HUES64 (cell line): ENCODE results near the gene CHERP. TPM values are rescaled to one million over a fixed set of nuclear protein-coding genes. Genes with fewer than 3 reads are reported as not detected.

Experiments used
- H3K27ac ChIP-seq: 2 replicates; pipeline ENCODE4 v1.7.0; 2013; ENCODE audit warnings: low read depth, low read length, inconsistent platforms
- H3K27me3 ChIP-seq: 2 replicates; pipeline ENCODE4 v1.6.1; 2013; ENCODE audit warnings: mild to moderate bottlenecking, low read length; ENCODE audit not compliant: insufficient read depth
- H3K36me3 ChIP-seq: 2 replicates; pipeline ENCODE4 v1.6.1; 2013; ENCODE audit warnings: mild to moderate bottlenecking, low read length; ENCODE audit not compliant: insufficient read depth
- H3K4me1 ChIP-seq: 2 replicates; pipeline ENCODE4 v1.6.1; 2013; ENCODE audit warnings: mild to moderate bottlenecking, low read length, moderate library complexity; ENCODE audit not compliant: insufficient read depth
- H3K4me3 ChIP-seq: 2 replicates; pipeline ENCODE4 v1.5.1; 2013; ENCODE audit warnings: mild to moderate bottlenecking, low read length, moderate library complexity
- H3K9ac ChIP-seq: 2 replicates; pipeline ENCODE4 v1.6.1; 2013; ENCODE audit warnings: mild to moderate bottlenecking, low read depth, low read length
- H3K9me3 ChIP-seq: 2 replicates; pipeline ENCODE4 v1.6.1; 2013; ENCODE audit warnings: low read depth, low read length; ENCODE audit not compliant: insufficient read depth
- WGBS: fragments of 150-250, 120-280 bp; methylation state at CpG from one replicate; pipeline ENCODE4 v1.1.7; 2013; ENCODE audit warnings: missing lambda C conversion rate; 5-methylcytosine and 5-hydroxymethylcytosine counted together
- polyA plus RNA-seq, 2 experiments: library from polyadenylated mRNA; stranded (reverse); fragments of 50-300 nt; gene quantifications; one replicate each; pipeline ENCODE4 v1.2.3, GENCODE V29; 2013

The CHERP gene, protein sequence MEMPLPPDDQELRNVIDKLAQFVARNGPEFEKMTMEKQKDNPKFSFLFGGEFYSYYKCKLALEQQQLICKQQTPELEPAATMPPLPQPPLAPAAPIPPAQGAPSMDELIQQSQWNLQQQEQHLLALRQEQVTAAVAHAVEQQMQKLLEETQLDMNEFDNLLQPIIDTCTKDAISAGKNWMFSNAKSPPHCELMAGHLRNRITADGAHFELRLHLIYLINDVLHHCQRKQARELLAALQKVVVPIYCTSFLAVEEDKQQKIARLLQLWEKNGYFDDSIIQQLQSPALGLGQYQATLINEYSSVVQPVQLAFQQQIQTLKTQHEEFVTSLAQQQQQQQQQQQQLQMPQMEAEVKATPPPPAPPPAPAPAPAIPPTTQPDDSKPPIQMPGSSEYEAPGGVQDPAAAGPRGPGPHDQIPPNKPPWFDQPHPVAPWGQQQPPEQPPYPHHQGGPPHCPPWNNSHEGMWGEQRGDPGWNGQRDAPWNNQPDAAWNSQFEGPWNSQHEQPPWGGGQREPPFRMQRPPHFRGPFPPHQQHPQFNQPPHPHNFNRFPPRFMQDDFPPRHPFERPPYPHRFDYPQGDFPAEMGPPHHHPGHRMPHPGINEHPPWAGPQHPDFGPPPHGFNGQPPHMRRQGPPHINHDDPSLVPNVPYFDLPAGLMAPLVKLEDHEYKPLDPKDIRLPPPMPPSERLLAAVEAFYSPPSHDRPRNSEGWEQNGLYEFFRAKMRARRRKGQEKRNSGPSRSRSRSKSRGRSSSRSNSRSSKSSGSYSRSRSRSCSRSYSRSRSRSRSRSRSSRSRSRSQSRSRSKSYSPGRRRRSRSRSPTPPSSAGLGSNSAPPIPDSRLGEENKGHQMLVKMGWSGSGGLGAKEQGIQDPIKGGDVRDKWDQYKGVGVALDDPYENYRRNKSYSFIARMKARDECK
- polyA plus RNA-seq (2013, experiment 1 of 2): 49.3 TPM
- 46.5 TPM for polyA plus RNA-seq (2013, experiment 2 of 2)

DNA sequence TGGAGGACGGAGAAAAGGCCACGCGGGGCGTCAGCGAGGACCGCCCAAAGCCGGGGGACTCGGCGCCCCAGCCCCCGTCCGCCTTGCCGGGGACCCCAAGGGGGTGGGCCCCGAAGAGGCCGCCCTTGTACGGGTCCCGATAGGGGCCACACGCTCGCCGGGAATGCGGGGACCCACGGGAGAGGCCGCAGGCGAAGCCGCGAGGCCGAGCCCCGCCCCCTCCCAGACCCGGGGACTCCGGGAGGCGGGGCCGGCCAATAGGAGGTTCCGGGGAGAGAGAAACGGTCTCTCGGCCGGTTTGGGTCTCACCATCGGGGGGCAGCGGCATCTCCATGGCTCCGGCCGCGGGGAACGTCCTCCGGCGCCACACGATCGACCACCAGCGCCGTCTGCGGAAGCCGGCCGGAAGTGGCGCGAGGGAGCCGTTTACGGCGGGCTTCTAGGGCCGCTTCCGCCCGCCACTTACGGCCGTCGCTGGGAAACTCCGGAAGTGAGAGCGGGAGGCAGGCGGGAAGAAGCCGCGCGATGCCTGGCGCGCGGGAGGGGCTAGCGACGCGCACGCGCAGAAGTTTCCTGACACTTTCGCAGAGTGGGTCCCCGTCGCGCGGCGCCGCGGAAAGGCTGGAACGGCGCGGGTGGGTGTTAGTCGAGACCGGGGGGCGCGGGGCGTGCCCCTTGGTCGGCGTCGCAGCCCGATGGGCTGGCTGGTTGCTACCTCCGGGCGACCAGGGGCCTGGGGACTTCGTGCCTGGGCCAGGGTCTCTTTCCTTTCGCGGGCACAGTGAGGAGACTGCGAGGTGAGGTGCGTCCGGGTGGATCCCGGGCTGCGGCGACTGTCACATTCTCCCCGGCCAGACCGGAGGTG is at the start of gene CHERP:
TSS of gene CHERP (minus strand) at position 393 of the 865 bp plus-strand sequence. CDS start at position 334, 59 bp downstream.
- Histone ChIP-seq H3K9me3 (no peaks in the 10 kb centered on the region), H3K27me3 (no peaks in the 10 kb centered on the region), H3K4me3 (peak within 1 kb of the TSS; percentile 95), H3K4me1 (0 out of 2 replicates have a peak, but pooled peaks cover 10% of the 10 kb centered on the region), H3K36me3 (peaks cover 37% of the 10 kb centered on the region), H3K27ac (peak within 1 kb of the TSS; percentile 95), H3K9ac (peak within 1 kb of the TSS; percentile 99)
- under 1% methylated on average over 108 of the region's 108 CpGs for WGBS

DNA sequence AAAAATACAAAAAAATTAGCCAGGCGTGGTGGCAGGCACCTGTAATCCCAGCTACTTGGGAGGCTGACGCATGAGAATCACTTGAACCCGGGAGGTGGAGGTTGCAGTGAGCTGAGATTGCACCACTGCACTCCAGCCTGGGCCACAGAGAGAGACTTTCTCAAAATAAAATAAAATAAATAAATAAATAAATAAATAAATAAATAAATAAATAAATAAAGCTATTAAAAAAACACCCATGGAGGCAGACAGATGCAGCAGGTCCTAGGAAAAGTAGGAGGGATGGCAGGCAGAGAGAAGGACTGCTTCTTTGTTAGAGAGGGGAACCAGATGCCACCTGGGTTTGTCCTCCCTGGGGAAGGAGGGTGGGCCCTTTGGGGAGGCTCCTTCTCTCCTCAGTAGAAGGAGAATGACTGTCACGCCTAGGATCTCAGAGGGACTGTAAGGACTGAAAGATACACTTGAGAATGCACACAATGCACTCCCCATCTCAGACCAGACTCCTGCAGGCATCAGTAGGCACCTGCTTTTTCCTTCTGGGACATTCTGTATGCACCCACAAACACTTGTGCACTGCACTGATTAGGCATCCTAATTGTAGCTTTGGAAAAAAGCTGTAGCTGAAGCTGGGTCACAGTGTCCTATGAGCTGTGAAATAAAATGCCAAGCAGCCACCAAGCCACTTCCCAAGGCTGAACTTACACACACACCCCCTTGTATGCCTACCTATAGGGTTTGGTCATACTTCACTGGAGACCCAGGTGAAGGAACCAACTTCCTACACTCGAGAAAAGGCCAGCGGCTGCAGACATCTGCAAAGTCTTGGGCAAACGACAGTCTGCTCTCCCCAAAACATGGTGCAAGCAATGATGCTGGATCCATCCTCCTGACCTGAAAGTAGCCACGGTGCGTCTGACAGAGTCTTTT is 48.9 kb upstream of the CHERP start:
- no peaks in the 10 kb centered on the region for H3K9me3 ChIP-seq
- H3K27me3 ChIP-seq: no peaks in the 10 kb centered on the region
- no peak overlapping the region for H3K4me3 ChIP-seq
- H3K27ac ChIP-seq: no peak overlapping the region
- peaks cover 34% of the 10 kb centered on the region for H3K4me1 ChIP-seq
- H3K9ac ChIP-seq: no peak overlapping the region
- 88% methylated on average over 9 of the region's 9 CpGs for WGBS
- no peaks in the 10 kb centered on the region for H3K36me3 ChIP-seq

DNA sequence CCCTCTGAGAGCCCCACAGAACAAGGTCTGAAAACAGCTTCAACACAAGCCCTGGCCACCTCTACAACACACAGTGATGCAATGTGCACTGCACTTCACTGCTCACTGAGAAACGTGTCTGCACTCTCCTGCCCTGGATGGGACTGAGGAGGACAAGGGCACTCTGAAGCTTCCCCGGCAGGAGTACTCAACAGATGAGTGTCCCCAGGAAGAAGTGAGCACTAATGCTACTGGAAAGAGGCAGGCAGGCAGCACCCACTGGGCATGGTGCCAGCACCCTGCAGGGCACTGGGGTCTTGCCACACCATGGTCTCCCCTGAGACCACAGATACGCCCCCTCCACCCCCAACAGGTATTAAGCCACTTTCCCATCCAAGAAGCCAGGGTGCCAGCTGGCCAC is 47.7 kb upstream of the CHERP start:
- H3K4me3 ChIP-seq: no peak overlapping the region
- no peaks in the 10 kb centered on the region for H3K27me3 ChIP-seq
- H3K9ac ChIP-seq: no peak overlapping the region
- no peaks in the 10 kb centered on the region for H3K9me3 ChIP-seq
- peaks cover 42% of the 10 kb centered on the region for H3K4me1 ChIP-seq
- no peak overlapping the region for H3K27ac ChIP-seq
- no peaks in the 10 kb centered on the region for H3K36me3 ChIP-seq
- WGBS: 87% methylated on average over 3 of the region's 3 CpGs

DNA sequence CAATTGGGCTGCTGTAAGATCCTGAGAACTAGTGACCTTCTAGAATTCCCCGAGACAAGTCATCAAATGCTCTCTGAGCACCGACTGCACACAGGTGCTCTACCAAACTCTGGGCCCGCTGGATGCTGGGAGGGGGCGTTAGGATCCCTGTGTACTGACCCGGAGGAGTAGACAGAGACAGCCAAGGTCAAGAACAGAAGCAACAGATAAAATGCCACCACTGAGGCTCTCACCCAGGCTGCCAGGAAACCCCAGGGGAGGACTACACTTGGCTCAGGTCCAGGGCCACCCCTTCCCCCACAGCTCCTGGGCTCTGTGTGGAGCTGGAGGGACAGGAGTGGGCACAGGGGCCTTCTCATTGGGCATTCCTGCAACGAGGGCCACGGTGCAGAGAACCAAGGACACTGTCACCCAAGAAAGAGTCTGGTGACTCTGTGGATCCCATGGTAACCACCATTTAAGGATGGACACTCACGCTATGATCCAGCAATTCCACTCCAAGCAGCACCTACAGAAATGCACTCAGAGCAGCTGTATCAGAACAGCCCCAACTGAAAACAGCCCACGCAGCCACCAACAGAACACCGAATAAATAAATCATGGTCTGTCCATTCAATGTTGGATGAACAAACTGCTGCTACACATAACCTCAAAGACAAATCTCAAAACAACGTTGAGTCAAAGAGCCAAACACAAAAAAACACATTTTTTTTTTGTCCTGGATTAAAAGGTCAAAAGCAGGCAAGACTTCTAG is 46.8 kb upstream of the CHERP start:
- Histone ChIP-seq H3K9ac (no peak overlapping the region), H3K4me1 (peaks cover 49% of the 10 kb centered on the region)
- WGBS: 91% methylated on average over 11 of the region's 11 CpGs

DNA sequence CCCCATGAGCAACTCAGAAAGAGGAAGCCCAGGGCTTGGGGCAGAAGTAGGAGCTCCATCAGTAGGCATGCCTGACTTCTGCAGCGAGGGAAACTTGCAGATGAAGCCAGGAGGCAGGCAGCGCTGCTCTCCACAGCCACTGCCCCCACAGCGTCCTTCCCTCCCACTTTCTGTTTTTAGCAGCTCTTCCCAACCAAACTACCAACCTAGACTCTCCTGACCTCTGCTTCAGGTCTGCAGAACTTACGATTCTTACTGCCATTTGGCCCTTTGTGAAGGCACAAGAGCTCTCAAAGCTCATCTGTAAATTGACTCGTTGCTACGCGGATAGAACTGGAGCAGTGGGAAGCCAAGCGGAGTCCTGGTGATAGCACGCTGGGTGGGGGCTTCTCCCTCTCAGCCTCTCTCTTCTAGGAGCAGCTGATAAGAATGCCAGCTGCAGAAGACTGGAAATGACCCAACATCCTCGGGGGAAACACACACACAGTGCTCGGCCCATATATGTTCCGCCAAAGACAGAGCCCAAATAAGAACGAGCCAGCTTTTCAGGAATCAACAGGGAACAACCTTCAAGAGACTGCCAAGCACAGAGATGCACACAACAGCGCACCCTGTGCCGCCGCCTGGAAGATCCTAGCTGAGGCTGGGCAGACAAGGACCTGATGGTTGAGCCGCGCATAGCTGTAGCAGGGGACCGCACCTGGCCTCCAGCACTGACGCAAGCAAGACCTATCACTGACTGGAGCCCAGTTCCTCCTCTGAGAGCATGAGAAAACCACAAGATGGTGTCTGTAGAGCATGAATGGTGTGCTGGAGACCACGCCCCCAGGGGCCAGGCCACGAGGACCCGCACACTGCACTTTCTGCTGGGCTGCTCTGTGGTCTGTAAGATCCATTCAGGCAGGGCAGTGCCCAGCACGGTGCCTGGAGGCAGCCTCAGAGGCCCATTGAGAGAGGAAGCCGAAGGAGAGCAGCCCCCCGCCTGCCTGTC is 45.9 kb upstream of the CHERP start:
- H3K36me3 ChIP-seq: no peaks in the 10 kb centered on the region
- H3K27ac ChIP-seq: peak overlapping the region; percentile 13; the same call in 1 of the 2 replicates
- no peaks in the 10 kb centered on the region for H3K27me3 ChIP-seq
- no peak overlapping the region for H3K4me3 ChIP-seq
- H3K9me3 ChIP-seq: no peaks in the 10 kb centered on the region
- H3K9ac ChIP-seq: peak overlapping the region; percentile 15; the same call in 1 of the 2 replicates
- H3K4me1 ChIP-seq: peaks cover 53% of the 10 kb centered on the region
- 76% methylated on average over 26 of the region's 26 CpGs for WGBS

More for the DNA sequence above, 46.8 kb upstream of the CHERP start:
- H3K27ac ChIP-seq: 0 out of 2 replicates have a peak overlapping the region, but pooled peaks have one; percentile 13
- no peaks in the 10 kb centered on the region for H3K27me3 ChIP-seq
- no peaks in the 10 kb centered on the region for H3K9me3 ChIP-seq
- H3K4me3 ChIP-seq: no peak overlapping the region
- no peaks in the 10 kb centered on the region for H3K36me3 ChIP-seq

DNA sequence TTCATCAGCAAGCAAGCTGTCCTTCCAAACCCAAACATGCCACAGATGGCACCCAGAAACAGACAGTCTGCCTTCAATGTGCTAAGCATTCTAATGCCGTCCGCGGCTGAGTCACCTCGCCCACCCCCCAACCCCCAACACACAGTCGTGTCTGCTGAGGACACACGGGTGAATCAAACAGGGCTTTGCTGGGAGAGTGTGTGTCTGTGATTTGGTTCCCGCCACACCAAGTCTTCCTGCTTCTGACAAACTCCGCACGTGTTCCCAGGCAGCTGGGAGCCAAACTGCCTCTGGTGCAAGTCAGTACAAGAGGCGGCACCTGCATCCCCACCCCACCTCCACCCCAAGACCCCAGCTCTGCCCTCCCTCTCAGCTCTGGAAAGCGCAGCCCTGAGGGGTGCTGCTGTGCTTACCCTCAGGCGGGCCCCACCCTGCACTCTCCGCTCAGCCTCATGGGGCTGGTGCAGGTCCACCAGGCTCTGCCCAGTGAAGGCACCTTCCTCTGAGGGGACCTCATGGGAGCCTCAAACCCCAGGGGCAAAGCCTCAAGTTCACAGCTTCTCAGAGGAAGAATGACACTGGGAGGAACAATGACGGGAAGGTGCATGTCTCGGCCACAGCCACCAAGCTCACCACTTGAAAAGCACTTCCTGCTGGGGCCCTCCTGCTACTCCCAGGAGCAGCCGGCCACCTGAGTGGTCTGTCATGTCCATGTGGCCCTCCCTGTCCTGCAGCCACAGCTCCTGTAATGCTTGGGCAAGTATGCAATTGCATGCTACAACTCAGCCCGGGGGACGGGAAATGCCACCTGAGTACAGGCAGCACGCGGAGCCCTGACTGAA is 45.0 kb upstream of the CHERP start:
- Histone ChIP-seq H3K4me1 (peaks cover 49% of the 10 kb centered on the region), H3K27ac (peak overlapping the region; percentile 7; the same call in 1 of the 2 replicates), H3K4me3 (no peak overlapping the region), H3K36me3 (no peaks in the 10 kb centered on the region), H3K9me3 (no peaks in the 10 kb centered on the region), H3K9ac (peak overlapping the region; percentile 15; the same call in 1 of the 2 replicates), H3K27me3 (no peaks in the 10 kb centered on the region)
- 59% methylated on average over 19 of the region's 20 CpGs for WGBS

- Histone ChIP-seq H3K9ac (no peak overlapping the region), H3K36me3 (no peaks in the 10 kb centered on the region), H3K27ac (no peak overlapping the region), H3K4me1 (peaks cover 42% of the 10 kb centered on the region), H3K9me3 (no peaks in the 10 kb centered on the region), H3K27me3 (no peaks in the 10 kb centered on the region), H3K4me3 (no peak overlapping the region)
- 92% methylated on average over 9 of the region's 9 CpGs for WGBS
Observed at GRCh38 chr19:16586477-16586871, 44.2 kb upstream of the CHERP start.

DNA sequence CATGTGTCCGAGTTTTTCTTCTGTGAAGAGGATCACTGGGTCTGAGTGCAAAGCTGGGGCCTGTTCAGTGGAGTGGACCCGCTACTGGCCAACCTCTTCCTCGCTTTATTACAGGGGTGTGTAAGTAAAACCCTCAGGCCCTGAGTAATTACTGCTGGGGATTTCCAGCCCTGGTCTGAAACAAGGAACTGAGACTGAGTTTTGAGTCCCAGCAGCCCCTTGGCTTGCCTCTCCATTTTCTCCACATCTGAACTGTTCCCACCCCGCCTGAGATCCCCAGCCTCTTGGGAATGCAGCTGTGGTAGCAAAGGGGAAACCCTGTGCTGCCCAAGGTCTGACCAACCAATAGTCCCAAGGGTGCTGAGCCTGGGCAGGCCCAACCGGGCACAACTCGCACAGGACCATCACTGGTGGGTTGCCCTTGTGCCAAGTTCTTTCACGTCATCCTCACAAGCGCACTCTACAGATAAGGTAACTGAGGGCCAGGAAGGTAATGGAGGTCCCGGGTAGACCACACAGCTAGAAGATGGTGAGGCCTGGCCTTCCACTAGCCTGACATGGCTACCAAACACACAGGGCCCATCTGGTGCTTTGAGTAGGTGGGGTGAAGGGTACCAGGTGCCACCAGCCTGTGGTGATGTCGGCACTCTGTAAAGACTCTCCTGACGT is 43.7 kb upstream of the CHERP start:
- Histone ChIP-seq H3K4me1 (peaks cover 41% of the 10 kb centered on the region), H3K27me3 (no peaks in the 10 kb centered on the region), H3K4me3 (no peak overlapping the region), H3K27ac (no peak overlapping the region), H3K9me3 (no peaks in the 10 kb centered on the region), H3K36me3 (no peaks in the 10 kb centered on the region), H3K9ac (no peak overlapping the region)
- WGBS: 93% methylated on average over 11 of the region's 11 CpGs
